ENCODE data around the gene SLC6A20. TPM values are rescaled to one million over a fixed set of nuclear protein-coding genes. Genes with fewer than 3 reads are reported as not detected.

The SLC6A20 gene
- total and polyA plus RNA-seq, 4 donors = 0.08 to 0.16 (median 0.10) TPM; not detected in 1

DNA sequence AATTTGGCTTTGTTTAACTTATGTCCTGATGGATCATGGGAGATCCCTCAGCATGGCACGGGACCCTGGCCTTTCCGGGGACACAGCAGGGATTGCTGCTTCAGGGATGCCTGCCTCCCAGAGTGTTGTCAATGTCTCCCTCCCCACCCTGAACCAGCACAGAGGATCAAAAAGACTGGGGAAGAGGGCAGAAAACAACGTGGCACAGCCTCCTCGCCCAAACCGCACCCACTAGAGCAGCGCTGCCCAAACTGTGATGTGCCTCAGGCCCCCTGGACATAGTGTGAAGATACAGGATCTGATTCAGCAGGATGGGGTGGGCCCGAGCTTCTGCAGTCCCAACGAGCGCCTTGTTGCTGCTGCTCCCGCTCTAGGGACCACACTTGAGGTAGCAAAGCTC is 34.5 kb downstream of the SLC6A20 start:
- TF ChIP-seq HNF4G (IDR thresholded peaks at IDR 0.05) = no peak
- TF ChIP-seq, protein P1, sequence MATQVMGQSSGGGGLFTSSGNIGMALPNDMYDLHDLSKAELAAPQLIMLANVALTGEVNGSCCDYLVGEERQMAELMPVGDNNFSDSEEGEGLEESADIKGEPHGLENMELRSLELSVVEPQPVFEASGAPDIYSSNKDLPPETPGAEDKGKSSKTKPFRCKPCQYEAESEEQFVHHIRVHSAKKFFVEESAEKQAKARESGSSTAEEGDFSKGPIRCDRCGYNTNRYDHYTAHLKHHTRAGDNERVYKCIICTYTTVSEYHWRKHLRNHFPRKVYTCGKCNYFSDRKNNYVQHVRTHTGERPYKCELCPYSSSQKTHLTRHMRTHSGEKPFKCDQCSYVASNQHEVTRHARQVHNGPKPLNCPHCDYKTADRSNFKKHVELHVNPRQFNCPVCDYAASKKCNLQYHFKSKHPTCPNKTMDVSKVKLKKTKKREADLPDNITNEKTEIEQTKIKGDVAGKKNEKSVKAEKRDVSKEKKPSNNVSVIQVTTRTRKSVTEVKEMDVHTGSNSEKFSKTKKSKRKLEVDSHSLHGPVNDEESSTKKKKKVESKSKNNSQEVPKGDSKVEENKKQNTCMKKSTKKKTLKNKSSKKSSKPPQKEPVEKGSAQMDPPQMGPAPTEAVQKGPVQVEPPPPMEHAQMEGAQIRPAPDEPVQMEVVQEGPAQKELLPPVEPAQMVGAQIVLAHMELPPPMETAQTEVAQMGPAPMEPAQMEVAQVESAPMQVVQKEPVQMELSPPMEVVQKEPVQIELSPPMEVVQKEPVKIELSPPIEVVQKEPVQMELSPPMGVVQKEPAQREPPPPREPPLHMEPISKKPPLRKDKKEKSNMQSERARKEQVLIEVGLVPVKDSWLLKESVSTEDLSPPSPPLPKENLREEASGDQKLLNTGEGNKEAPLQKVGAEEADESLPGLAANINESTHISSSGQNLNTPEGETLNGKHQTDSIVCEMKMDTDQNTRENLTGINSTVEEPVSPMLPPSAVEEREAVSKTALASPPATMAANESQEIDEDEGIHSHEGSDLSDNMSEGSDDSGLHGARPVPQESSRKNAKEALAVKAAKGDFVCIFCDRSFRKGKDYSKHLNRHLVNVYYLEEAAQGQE (IDR thresholded peaks at IDR 0.05) = no peak
- no peak for TF ChIP-seq TAF1 (conservative IDR thresholded peaks at IDR 0.05)
- TF ChIP-seq FOXA1 (IDR thresholded peaks at IDR 0.05) = no peak
- TF ChIP-seq HNF4A (conservative IDR thresholded peaks at IDR 0.05) = no peak
- TF ChIP-seq, protein P2, sequence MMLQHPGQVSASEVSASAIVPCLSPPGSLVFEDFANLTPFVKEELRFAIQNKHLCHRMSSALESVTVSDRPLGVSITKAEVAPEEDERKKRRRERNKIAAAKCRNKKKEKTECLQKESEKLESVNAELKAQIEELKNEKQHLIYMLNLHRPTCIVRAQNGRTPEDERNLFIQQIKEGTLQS (IDR thresholded peaks at IDR 0.05) = no peak
- no peak for TF ChIP-seq SP1 (IDR thresholded peaks at IDR 0.05)
- no peak for TF ChIP-seq GABPA (IDR thresholded peaks at IDR 0.05 in 1 of 2, conservative IDR thresholded peaks at IDR 0.05 in 1 of 2)
- TF ChIP-seq FOXA2 (IDR thresholded peaks at IDR 0.05) = no peak
- TF ChIP-seq, protein P3, sequence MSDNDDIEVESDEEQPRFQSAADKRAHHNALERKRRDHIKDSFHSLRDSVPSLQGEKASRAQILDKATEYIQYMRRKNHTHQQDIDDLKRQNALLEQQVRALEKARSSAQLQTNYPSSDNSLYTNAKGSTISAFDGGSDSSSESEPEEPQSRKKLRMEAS (IDR thresholded peaks at IDR 0.05) = no peak
- TF ChIP-seq, protein P4, sequence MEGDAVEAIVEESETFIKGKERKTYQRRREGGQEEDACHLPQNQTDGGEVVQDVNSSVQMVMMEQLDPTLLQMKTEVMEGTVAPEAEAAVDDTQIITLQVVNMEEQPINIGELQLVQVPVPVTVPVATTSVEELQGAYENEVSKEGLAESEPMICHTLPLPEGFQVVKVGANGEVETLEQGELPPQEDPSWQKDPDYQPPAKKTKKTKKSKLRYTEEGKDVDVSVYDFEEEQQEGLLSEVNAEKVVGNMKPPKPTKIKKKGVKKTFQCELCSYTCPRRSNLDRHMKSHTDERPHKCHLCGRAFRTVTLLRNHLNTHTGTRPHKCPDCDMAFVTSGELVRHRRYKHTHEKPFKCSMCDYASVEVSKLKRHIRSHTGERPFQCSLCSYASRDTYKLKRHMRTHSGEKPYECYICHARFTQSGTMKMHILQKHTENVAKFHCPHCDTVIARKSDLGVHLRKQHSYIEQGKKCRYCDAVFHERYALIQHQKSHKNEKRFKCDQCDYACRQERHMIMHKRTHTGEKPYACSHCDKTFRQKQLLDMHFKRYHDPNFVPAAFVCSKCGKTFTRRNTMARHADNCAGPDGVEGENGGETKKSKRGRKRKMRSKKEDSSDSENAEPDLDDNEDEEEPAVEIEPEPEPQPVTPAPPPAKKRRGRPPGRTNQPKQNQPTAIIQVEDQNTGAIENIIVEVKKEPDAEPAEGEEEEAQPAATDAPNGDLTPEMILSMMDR (IDR thresholded peaks at IDR 0.05; ENCODE audit: low read depth, low read length, missing input control) = no peak
- TF ChIP-seq, protein P5, sequence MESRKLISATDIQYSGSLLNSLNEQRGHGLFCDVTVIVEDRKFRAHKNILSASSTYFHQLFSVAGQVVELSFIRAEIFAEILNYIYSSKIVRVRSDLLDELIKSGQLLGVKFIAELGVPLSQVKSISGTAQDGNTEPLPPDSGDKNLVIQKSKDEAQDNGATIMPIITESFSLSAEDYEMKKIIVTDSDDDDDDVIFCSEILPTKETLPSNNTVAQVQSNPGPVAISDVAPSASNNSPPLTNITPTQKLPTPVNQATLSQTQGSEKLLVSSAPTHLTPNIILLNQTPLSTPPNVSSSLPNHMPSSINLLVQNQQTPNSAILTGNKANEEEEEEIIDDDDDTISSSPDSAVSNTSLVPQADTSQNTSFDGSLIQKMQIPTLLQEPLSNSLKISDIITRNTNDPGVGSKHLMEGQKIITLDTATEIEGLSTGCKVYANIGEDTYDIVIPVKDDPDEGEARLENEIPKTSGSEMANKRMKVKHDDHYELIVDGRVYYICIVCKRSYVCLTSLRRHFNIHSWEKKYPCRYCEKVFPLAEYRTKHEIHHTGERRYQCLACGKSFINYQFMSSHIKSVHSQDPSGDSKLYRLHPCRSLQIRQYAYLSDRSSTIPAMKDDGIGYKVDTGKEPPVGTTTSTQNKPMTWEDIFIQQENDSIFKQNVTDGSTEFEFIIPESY (IDR thresholded peaks at IDR 0.05) = no peak
- no peak for TF ChIP-seq YY1 (IDR thresholded peaks at IDR 0.05)
- no peak for TF ChIP-seq RAD21 (IDR thresholded peaks at IDR 0.05)
- TF ChIP-seq JUND (IDR thresholded peaks at IDR 0.05) = no peak
- TF ChIP-seq EGR1 (IDR thresholded peaks at IDR 0.05; ENCODE audit: low read depth in 2 of 2) = no peak
- no peak for TF ChIP-seq RXRA (IDR thresholded peaks at IDR 0.05)
- TF ChIP-seq NR2F2 (IDR thresholded peaks at IDR 0.05) = no peak
- no peaks in the 10 kb centered on the region for H3K27me3 ChIP-seq (ENCODE audit: control insufficient read depth in 4 of 4, insufficient read depth in 4 of 4, low read length in 3 of 4)
- H3K27ac ChIP-seq (ENCODE audit: low read depth in 1 of 2, low read length in 2 of 2) = no peak overlapping the region
- H3K4me1 ChIP-seq (ENCODE audit: control insufficient read depth in 4 of 4, insufficient read depth in 4 of 4, low read length in 3 of 4) = peaks cover 0 to 14% (median 8%) of the 10 kb centered on the region in 4 donors
- H3K36me3 ChIP-seq (ENCODE audit: control insufficient read depth in 4 of 4, insufficient read depth in 3 of 4, low read depth in 1 of 4, low read length in 3 of 4) = no peaks in the 10 kb centered on the region
- no peaks in the 10 kb centered on the region for H3K9me3 ChIP-seq (ENCODE audit: control insufficient read depth in 4 of 4, low read length in 3 of 4)
- WGBS = 87% methylated on average over 10 of the region's 10 CpGs
- H3K4me3 ChIP-seq (ENCODE audit: low read depth in 1 of 3, low read length in 3 of 3) = no peak overlapping the region
- DNase-seq (ENCODE audit: low spot score) = peak; percentile 25
- no peak overlapping the region for H3K9ac ChIP-seq (ENCODE audit: low read depth in 1 of 2, low read length in 2 of 2)
